ENCODE data around the gene CXCL5. TPM values are rescaled to one million over a fixed set of nuclear protein-coding genes. Genes with fewer than 3 reads are reported as not detected.
"Not testable (repeated sequence)": the region's sequence is repeated elsewhere in the genome, so short reads cannot be mapped to it uniquely, and the experiment has no call there.

CXCL5 gene
- total RNA-seq, 1 experiment from 2014 or later = not detected

GRCh38 chr4:73962724-73963123 lies 35.8 kb downstream of the CXCL5 start:
- ChIA-PET CTCF (no interaction called here), POLR2A (ENCODE audit: unreplicated experiment) (no interaction called here)
- H2AFZ ChIP-seq = no peak overlapping the region
- no peak overlapping the region for H3K27ac ChIP-seq
- intact Hi-C loops (cut with micrococcal nuclease; ENCODE audit: unreplicated experiment) = no loop called here
- H3K4me1 ChIP-seq (replicated peaks; ENCODE audit: insufficient read depth) = no peaks in the 10 kb centered on the region
- TF ChIP-seq EZH2 (IDR thresholded peaks at IDR 0.05; ENCODE audit: low read depth) (no peak), CTCF (conservative IDR thresholded peaks at IDR 0.05) (no peak)
- DNase-seq = no peak
- H3K27me3 ChIP-seq (ENCODE audit: insufficient read depth, low read depth) = no peaks in the 10 kb centered on the region
- no peaks in the 10 kb centered on the region for H4K20me1 ChIP-seq (ENCODE audit: insufficient read depth)
- H3K4me2 ChIP-seq = no peak overlapping the region
- no peaks in the 10 kb centered on the region for H3K79me2 ChIP-seq (ENCODE audit: low read depth)
- no peaks in the 10 kb centered on the region for H3F3A ChIP-seq (ENCODE audit: insufficient read depth, low read depth)
- H3K36me3 ChIP-seq (ENCODE audit: low read depth) = no peaks in the 10 kb centered on the region
- no peaks in the 10 kb centered on the region for H3K9me3 ChIP-seq (ENCODE audit: insufficient read depth, low read depth)
- BruUV-seq (replicated peaks) = no TSS peak
- H3K9me2 ChIP-seq (ENCODE audit: insufficient read depth) = no peaks in the 10 kb centered on the region
- H3K4me3 ChIP-seq = no peak overlapping the region

- DNase-seq; H3K27ac ChIP-seq; H3K79me2 ChIP-seq (ENCODE audit: low read depth); H4K20me1 ChIP-seq (ENCODE audit: insufficient read depth); H3F3A ChIP-seq (ENCODE audit: insufficient read depth, low read depth); CTCF ChIA-PET; H3K27me3 ChIP-seq (ENCODE audit: insufficient read depth, low read depth); H3K9me2 ChIP-seq (ENCODE audit: insufficient read depth); H3K36me3 ChIP-seq (ENCODE audit: low read depth); POLR2A ChIA-PET (ENCODE audit: unreplicated experiment); H2AFZ ChIP-seq; BruUV-seq (replicated peaks); H3K4me1 ChIP-seq (replicated peaks; ENCODE audit: insufficient read depth); intact Hi-C loops (cut with micrococcal nuclease; ENCODE audit: unreplicated experiment); H3K4me3 ChIP-seq; H3K9me3 ChIP-seq (ENCODE audit: insufficient read depth, low read depth); H3K4me2 ChIP-seq: not testable (repeated sequence)
Measured at GRCh38 chr4:73959041-73959440, 39.4 kb downstream of the CXCL5 start.

GRCh38 chr4:73952352-73952751 lies 46.1 kb downstream of the CXCL5 start:
- Histone ChIP-seq H3K9me3 (ENCODE audit: insufficient read depth, low read depth) (no peaks in the 10 kb centered on the region), H3K79me2 (ENCODE audit: low read depth) (no peaks in the 10 kb centered on the region), H3K4me3 (no peak overlapping the region), H3K36me3 (ENCODE audit: low read depth) (no peaks in the 10 kb centered on the region), H3K4me2 (no peak overlapping the region), H3F3A (ENCODE audit: insufficient read depth, low read depth) (no peaks in the 10 kb centered on the region), H3K4me1 (replicated peaks; ENCODE audit: insufficient read depth) (no peaks in the 10 kb centered on the region), H3K27me3 (ENCODE audit: insufficient read depth, low read depth) (no peaks in the 10 kb centered on the region), H3K9me2 (ENCODE audit: insufficient read depth) (no peaks in the 10 kb centered on the region), H3K27ac (no peak overlapping the region), H4K20me1 (ENCODE audit: insufficient read depth) (no peaks in the 10 kb centered on the region), H2AFZ (no peak overlapping the region)
- TF ChIP-seq CTCF (conservative IDR thresholded peaks at IDR 0.05) (no peak), EZH2 (IDR thresholded peaks at IDR 0.05; ENCODE audit: low read depth) (no peak)
- DNase-seq = no peak
- ChIA-PET POLR2A (ENCODE audit: unreplicated experiment) (no interaction called here), CTCF (interaction anchor here (0.6 kb wide), 1 partner anchor 87 kb away, joined by 4 read pairs; no protein-coding TSS in a partner anchor)
- intact Hi-C loops (cut with micrococcal nuclease; ENCODE audit: unreplicated experiment) = no loop called here
- BruUV-seq (replicated peaks) = no TSS peak

GRCh38 chr4:73950376-73950920 lies 48.0 kb downstream of the CXCL5 start:
- H3K27ac ChIP-seq; DNase-seq; POLR2A ChIA-PET (ENCODE audit: unreplicated experiment); H3F3A ChIP-seq (ENCODE audit: insufficient read depth, low read depth); H3K9me3 ChIP-seq (ENCODE audit: insufficient read depth, low read depth); H3K4me3 ChIP-seq; H3K79me2 ChIP-seq (ENCODE audit: low read depth); H3K4me2 ChIP-seq; H2AFZ ChIP-seq; intact Hi-C loops (cut with micrococcal nuclease; ENCODE audit: unreplicated experiment); H3K4me1 ChIP-seq (replicated peaks; ENCODE audit: insufficient read depth); BruUV-seq (replicated peaks); H3K9me2 ChIP-seq (ENCODE audit: insufficient read depth); H3K36me3 ChIP-seq (ENCODE audit: low read depth); CTCF ChIA-PET; H4K20me1 ChIP-seq (ENCODE audit: insufficient read depth); H3K27me3 ChIP-seq (ENCODE audit: insufficient read depth, low read depth): not testable (repeated sequence)

Data from PC-9 (cell line).